Endothelial cell of umbilical vein (primary cell): ENCODE measurements around the gene JADE3. TPM values are rescaled to one million over a fixed set of nuclear protein-coding genes. Genes with fewer than 3 reads are reported as not detected.

Experiments used
- BruUV-seq: library from RNA; stranded (reverse); fragments of 400-500 nt; replicated peaks from 2 replicates; lab custom pipeline; 2021; lab: Mats Ljungman, UMichigan
- CTCF ChIA-PET: fragments of 300-600, 350-600 bp; sonication (Branson Sonifier 250); formaldehyde crosslinking; loops from one replicate; lab custom pipeline; 2021; ENCODE audit warnings: antibody characterized with exemption, inconsistent platforms; lab: Charles Lee
- POLR2A ChIA-PET: fragments of 300-600, 350-600 bp; sonication (Branson Sonifier 250); formaldehyde crosslinking; loops from one replicate; lab custom pipeline; 2021; ENCODE audit warnings: antibody characterized with exemption, inconsistent platforms; lab: Charles Lee
- DNase-seq: peaks from one replicate; pipeline ENCODE4 v3.0.0-alpha.2; 2011; ENCODE audit warnings: low read depth, low spot score
- FAIRE-seq: peaks from 2 replicates; lab custom pipeline; 2011; peaks lifted over from hg19 to GRCh38; lab: Jason Lieb, UNC
- H2AFZ ChIP-seq: 2 replicates; pipeline ENCODE4 v1.6.0; 2012; ENCODE audit warnings: low read depth, low read length, control low read depth, inconsistent platforms
- H3K27ac ChIP-seq: 2 replicates; pipeline ENCODE4 v1.5.1; 2011; ENCODE audit warnings: low read depth, mild to moderate bottlenecking, control low read depth, low read length, moderate library complexity; ENCODE audit not compliant: insufficient read depth
- H3K27me3 ChIP-seq, 2 experiments: 2 replicates each; pipeline versions ENCODE4 v1.6.0 to v1.6.1; 2011; ENCODE audit warnings: low read length in 2 of 2, mixed read lengths in 1 of 2; ENCODE audit not compliant: control insufficient read depth in 2 of 2, insufficient read depth in 2 of 2
- H3K36me3 ChIP-seq, 2 experiments: 2 replicates in 1 of 2; 3 replicates in 1 of 2; pipeline ENCODE4 v1.5.1; 2011; ENCODE audit warnings: low read length in 2 of 2, mild to moderate bottlenecking in 1 of 2, moderate library complexity in 1 of 2; ENCODE audit not compliant: control insufficient read depth in 2 of 2, insufficient read depth in 2 of 2; ENCODE audit errors: extremely low read depth in 1 of 2
- H3K4me1 ChIP-seq: 3 replicates; pipeline ENCODE4 v1.5.1; 2011; ENCODE audit warnings: mild to moderate bottlenecking, low read length; ENCODE audit not compliant: control insufficient read depth, insufficient read depth; ENCODE audit errors: extremely low read depth
- H3K4me2 ChIP-seq: 2 replicates; pipeline ENCODE4 v1.6.1; 2011; ENCODE audit warnings: low read length, control low read depth, mixed read lengths; ENCODE audit not compliant: insufficient read depth
- H3K4me3 ChIP-seq, 3 experiments: fragments of 200-600 bp in 1 of 3; sonication (generic), shearing (Covaris generic) in 1 of 3; replicated peaks in 1 of 3; 2 replicates each; pipeline ENCODE4 v1.5.1; 2011 to 2016; ENCODE audit warnings: control low read depth in 3 of 3, low read length in 3 of 3, mild to moderate bottlenecking in 2 of 3, inconsistent platforms in 1 of 3, low read depth in 1 of 3, moderate library complexity in 1 of 3; ENCODE audit not compliant: insufficient read depth in 1 of 3
- H3K79me2 ChIP-seq: 2 replicates; pipeline ENCODE4 v1.6.0; 2012; ENCODE audit warnings: low read length, inconsistent platforms; ENCODE audit not compliant: control insufficient read depth, insufficient read depth
- H3K9ac ChIP-seq: replicated peaks from 2 replicates; pipeline ENCODE3; 2011; ENCODE audit warnings: low read length, control low read depth; ENCODE audit not compliant: insufficient read depth; ENCODE audit errors: extremely low read depth
- H3K9me1 ChIP-seq: replicated peaks from 3 replicates; pipeline ENCODE4 v1.6.0; 2011; ENCODE audit warnings: mild to moderate bottlenecking, low read length; ENCODE audit not compliant: control insufficient read depth, insufficient read depth; ENCODE audit errors: extremely low read depth
- H3K9me3 ChIP-seq: replicated peaks from 2 replicates; pipeline ENCODE4 v1.5.1; 2012; ENCODE audit warnings: low read length, inconsistent platforms; ENCODE audit not compliant: control insufficient read depth, insufficient read depth
- H4K20me1 ChIP-seq: replicated peaks from 2 replicates; pipeline ENCODE3; 2011; ENCODE audit warnings: mild to moderate bottlenecking, low read length; ENCODE audit not compliant: control insufficient read depth, insufficient read depth; ENCODE audit errors: extremely low read depth
- CTCF ChIP-seq, 2 donors: IDR thresholded peaks; 1 replicate in 1 of 2; 2 replicates in 1 of 2; pipeline ENCODE4 v1.5.1; 2011; ENCODE audit warnings: low read length in 2 of 2, mild to moderate bottlenecking in 2 of 2, moderate library complexity in 2 of 2, control low read depth in 1 of 2, inconsistent platforms in 1 of 2, low read depth in 1 of 2; ENCODE audit not compliant: insufficient read depth in 1 of 2; ENCODE audit errors: extremely low read depth in 1 of 2
- EZH2 ChIP-seq: IDR thresholded peaks from 2 replicates; pipeline ENCODE4 v1.6.1; 2012; ENCODE audit warnings: borderline replicate concordance, low read depth, mild to moderate bottlenecking, moderate library complexity, low read length, inconsistent platforms; ENCODE audit not compliant: severe bottlenecking
- FOS ChIP-seq: IDR thresholded peaks from 2 replicates; pipeline ENCODE4 v1.6.1; 2011; ENCODE audit warnings: mild to moderate bottlenecking, low read length, moderate library complexity, borderline replicate concordance; ENCODE audit not compliant: insufficient read depth
- GATA2 ChIP-seq: IDR thresholded peaks from 2 replicates; pipeline ENCODE4 v1.7.0; 2011; ENCODE audit warnings: low read depth, mild to moderate bottlenecking, moderate library complexity, mixed read lengths, low read length; ENCODE audit not compliant: insufficient read length, insufficient read depth
- JUN ChIP-seq: IDR thresholded peaks from 2 replicates; pipeline ENCODE4 v1.6.1; 2011; ENCODE audit warnings: borderline replicate concordance, low read depth; ENCODE audit not compliant: insufficient read length, insufficient read depth
- MAX ChIP-seq: IDR thresholded peaks from 2 replicates; pipeline ENCODE4 v1.6.1; 2011; ENCODE audit not compliant: insufficient read depth, insufficient read length
- MYC ChIP-seq: IDR thresholded peaks from one replicate; pipeline ENCODE4 v1.6.1; 2011; ENCODE audit warnings: mild to moderate bottlenecking, low read depth, low read length
- POLR2A ChIP-seq: IDR thresholded peaks from 2 replicates; pipeline ENCODE4 v1.6.1; 2012; ENCODE audit warnings: low read depth, mild to moderate bottlenecking, control low read depth, low read length
- POLR2AphosphoS5 ChIP-seq: IDR thresholded peaks from 2 replicates; pipeline ENCODE4 v1.6.1; 2012; ENCODE audit warnings: low read depth, mild to moderate bottlenecking, control low read depth, low read length, moderate library complexity; ENCODE audit not compliant: insufficient read depth
- dilution Hi-C: fragments of 300-500 bp; cut with MboI; formaldehyde crosslinking; loops from one replicate; pipeline ENCODE4 v1.15.0; 2019; ENCODE audit warnings: low sequenced_read_pairs; ENCODE audit not compliant: extremely low pct_ligation_motif_present
- intact Hi-C: fragments of 100-400 bp; cut with micrococcal nuclease; formaldehyde crosslinking; loops from one replicate; pipeline ENCODE4 v1.10.0; 2022
- polyA plus RNA-seq, 4 experiments: library from polyadenylated mRNA; depleted of rRNA in 3 of 4; stranded (reverse) in 3 of 4; unstranded in 1 of 4; fragments of >200 nt; gene quantifications; 2 replicates each; pipeline versions ENCODE4 v1.2.1 to v1.2.3, GENCODE V29; 2011 to 2012; ENCODE audit warnings: missing spikeins in 1 of 4
- total RNA-seq: library from RNA; stranded (reverse); gene quantifications from 2 replicates; pipeline ENCODE4 v1.2.3, GENCODE V29; 2021

Gene JADE3
- total and polyA plus RNA-seq, 2 donors (not counting 3 experiments of a cell fraction or from before 2014, with no cell fraction given), result 4.9 to 18.4 TPM

- Histone ChIP-seq H4K20me1 (no peaks in the 10 kb centered on the region), H3K4me1 (no peaks in the 10 kb centered on the region), H3K9ac (no peak overlapping the region), H3K4me2 (no peak overlapping the region), H3K9me3 (no peaks in the 10 kb centered on the region), H3K4me3 (no peak overlapping the region), H3K36me3 (no peaks in the 10 kb centered on the region), H3K9me1 (no peaks in the 10 kb centered on the region), H3K27ac (no peak overlapping the region), H3K79me2 (peaks cover 2% of the 10 kb centered on the region), H2AFZ (no peak overlapping the region), H3K27me3 (no peaks in the 10 kb centered on the region)
- DNase-seq (peak; percentile 15), FAIRE-seq (peak; percentile 4)
- POLR2A ChIA-PET, result no interaction called here
- dilution Hi-C loops, result no loop called here
- TF ChIP-seq FOS (peak; percentile 31), MAX (no peak)
- BruUV-seq, result no TSS peak
- intact Hi-C loops, result no loop called here
- CTCF ChIA-PET, result interaction anchor here (1.1 kb wide), 1 partner anchor 7 kb away, joined by 3 read pairs; no protein-coding TSS in a partner anchor
These were observed 53.0 kb downstream of the JADE3 start for GRCh38 chrX:46965125-46965758.

GRCh38 chrX:46967547-46967946, 55.3 kb downstream of the JADE3 start:
- Histone ChIP-seq H3K79me2 (no peaks in the 10 kb centered on the region), H3K27ac (no peak overlapping the region), H3K4me3 (no peak overlapping the region), H3K27me3 (no peaks in the 10 kb centered on the region), H3K9me3 (no peaks in the 10 kb centered on the region), H3K9me1 (no peaks in the 10 kb centered on the region), H3K4me2 (no peak overlapping the region), H2AFZ (no peak overlapping the region), H4K20me1 (no peaks in the 10 kb centered on the region), H3K9ac (no peak overlapping the region), H3K4me1 (no peaks in the 10 kb centered on the region), H3K36me3 (no peaks in the 10 kb centered on the region)
- TF ChIP-seq POLR2AphosphoS5 (no peak), EZH2 (no peak), JUN (no peak), CTCF (IDR thresholded peaks at IDR 0.05; ENCODE audit: extremely low read depth in 1 of 2, insufficient read depth in 1 of 2, low read depth in 1 of 2, low read length in 2 of 2) (no peak), MYC (no peak), MAX (no peak), POLR2A (no peak), FOS (no peak), GATA2 (no peak)
- CTCF ChIA-PET, result no interaction called here
- DNase-seq (no peak), FAIRE-seq (no peak)
- no TSS peak for BruUV-seq
- dilution Hi-C loops, result no loop called here
- intact Hi-C loops, result no loop called here
- POLR2A ChIA-PET, result no interaction called here
